ENCODE data around the gene LLGL2.

DNA sequence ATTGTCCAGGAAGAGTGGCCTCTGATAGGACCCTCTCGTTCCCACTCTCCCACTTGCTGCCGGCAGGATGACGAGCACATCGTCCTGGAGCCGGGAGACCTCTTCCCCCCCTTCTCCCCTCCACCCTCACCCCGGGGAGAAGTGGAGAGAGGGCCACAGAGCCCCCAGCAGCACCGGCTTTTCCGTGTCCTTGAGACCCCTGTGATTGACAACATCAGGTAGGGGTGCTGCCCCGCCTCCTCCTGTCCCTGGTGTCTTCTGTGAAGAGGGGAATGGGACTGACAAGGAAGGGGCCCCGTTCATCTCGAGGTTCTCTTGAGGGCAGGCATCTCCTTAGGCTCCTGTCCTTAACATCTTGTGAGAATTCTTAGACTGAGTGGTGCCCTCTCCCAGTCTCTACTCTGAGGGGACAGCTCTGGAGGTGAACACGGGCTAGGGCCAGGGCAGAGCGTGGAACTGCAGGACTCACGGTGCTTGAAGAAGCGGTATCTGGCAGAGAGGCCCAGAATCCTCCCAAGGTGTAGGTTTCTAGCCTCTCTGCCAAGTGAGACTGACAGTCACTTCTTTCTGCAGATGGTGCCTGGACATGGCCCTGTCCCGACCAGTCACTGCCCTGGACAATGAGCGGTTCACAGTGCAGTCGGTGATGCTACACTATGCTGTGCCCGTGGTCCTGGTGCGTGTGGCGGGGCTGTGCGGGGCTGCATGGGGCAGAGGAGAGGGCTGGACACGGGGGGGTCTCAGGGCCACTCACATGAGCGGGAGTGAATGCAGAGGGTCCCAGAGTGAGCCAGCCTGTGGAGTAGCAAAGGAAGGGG, 36.6 kb upstream of the LLGL2 start:
- TF ChIP-seq, protein P1, sequence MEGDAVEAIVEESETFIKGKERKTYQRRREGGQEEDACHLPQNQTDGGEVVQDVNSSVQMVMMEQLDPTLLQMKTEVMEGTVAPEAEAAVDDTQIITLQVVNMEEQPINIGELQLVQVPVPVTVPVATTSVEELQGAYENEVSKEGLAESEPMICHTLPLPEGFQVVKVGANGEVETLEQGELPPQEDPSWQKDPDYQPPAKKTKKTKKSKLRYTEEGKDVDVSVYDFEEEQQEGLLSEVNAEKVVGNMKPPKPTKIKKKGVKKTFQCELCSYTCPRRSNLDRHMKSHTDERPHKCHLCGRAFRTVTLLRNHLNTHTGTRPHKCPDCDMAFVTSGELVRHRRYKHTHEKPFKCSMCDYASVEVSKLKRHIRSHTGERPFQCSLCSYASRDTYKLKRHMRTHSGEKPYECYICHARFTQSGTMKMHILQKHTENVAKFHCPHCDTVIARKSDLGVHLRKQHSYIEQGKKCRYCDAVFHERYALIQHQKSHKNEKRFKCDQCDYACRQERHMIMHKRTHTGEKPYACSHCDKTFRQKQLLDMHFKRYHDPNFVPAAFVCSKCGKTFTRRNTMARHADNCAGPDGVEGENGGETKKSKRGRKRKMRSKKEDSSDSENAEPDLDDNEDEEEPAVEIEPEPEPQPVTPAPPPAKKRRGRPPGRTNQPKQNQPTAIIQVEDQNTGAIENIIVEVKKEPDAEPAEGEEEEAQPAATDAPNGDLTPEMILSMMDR (conservative IDR thresholded peaks at IDR 0.05; ENCODE audit: low read depth, low read length): no peak
- no peak for TF ChIP-seq EZH2 (IDR thresholded peaks at IDR 0.05; ENCODE audit: borderline replicate concordance, low read depth, low read length, poor library complexity, severe bottlenecking)

All from A673 (cell line).